Immature natural killer cell (primary cell): ENCODE results near the gene ISG15. TPM values are rescaled to one million over a fixed set of nuclear protein-coding genes. Genes with fewer than 3 reads are reported as not detected.
"Not testable (repeated sequence)": the region's sequence is repeated elsewhere in the genome, so short reads cannot be mapped to it uniquely, and the experiment has no call there.

Experiments used
- DNase-seq, 3 donors: peaks; one replicate each; pipeline ENCODE4 v3.0.0; 2022; ENCODE audit warnings: mixed read lengths in 1 of 3
- H3K27ac Mint-ChIP-seq, 6 donors: one replicate each; pipeline ENCODE4 v1.8.0; 2020; ENCODE audit warnings: mixed read lengths in 6 of 6, mild to moderate bottlenecking in 5 of 6, inconsistent platforms in 4 of 6, moderate library complexity in 3 of 6
- H3K27me3 Mint-ChIP-seq, 3 donors: one replicate each; pipeline ENCODE4 v1.8.0; 2020 to 2021; ENCODE audit warnings: low read depth in 3 of 3, mild to moderate bottlenecking in 3 of 3, mixed read lengths in 3 of 3, moderate library complexity in 3 of 3, inconsistent platforms in 1 of 3
- H3K36me3 Mint-ChIP-seq, 3 donors: one replicate each; pipeline ENCODE4 v1.8.0; 2020; ENCODE audit warnings: mixed read lengths in 3 of 3, inconsistent platforms in 2 of 3, mild to moderate bottlenecking in 2 of 3
- H3K4me1 Mint-ChIP-seq, 2 donors: one replicate each; pipeline ENCODE4 v1.8.0; 2020; ENCODE audit warnings: inconsistent platforms in 2 of 2, mild to moderate bottlenecking in 2 of 2, mixed read lengths in 2 of 2, moderate library complexity in 1 of 2
- H3K4me3 Mint-ChIP-seq, 5 donors: one replicate each; pipeline ENCODE4 v1.8.0; 2020; ENCODE audit warnings: mild to moderate bottlenecking in 5 of 5, mixed read lengths in 5 of 5, inconsistent platforms in 3 of 5, moderate library complexity in 3 of 5
- H3K9me3 Mint-ChIP-seq, 6 donors: one replicate each; pipeline ENCODE4 v1.8.0; 2020; ENCODE audit warnings: mild to moderate bottlenecking in 6 of 6, mixed read lengths in 6 of 6, inconsistent platforms in 4 of 6, moderate library complexity in 3 of 6
- polyA plus RNA-seq, 3 donors: library from polyadenylated mRNA; unstranded; fragments of 300-500 nt; fragmentation: Illumina TruSeq; gene quantifications; one replicate each; pipeline ENCODE4 v1.2.3, GENCODE V29; 2021

Gene ISG15
- polyA plus RNA-seq, 3 donors from 2014 or later: 304 to 360 (median 354) TPM

- not testable (repeated sequence) for H3K9me3 Mint-ChIP-seq, H3K4me1 Mint-ChIP-seq, H3K27ac Mint-ChIP-seq, DNase-seq, H3K4me3 Mint-ChIP-seq, H3K36me3 Mint-ChIP-seq
- H3K27me3 Mint-ChIP-seq: peaks cover 13 to 19% (median 16%) of the 10 kb centered on the region in 3 donors
These were observed 18.8 kb upstream of the ISG15 start for GRCh38 chr1:994546-994945.

- H3K27ac Mint-ChIP-seq: peak overlapping the region in 1 of 6 donors; percentile 43
- H3K9me3 Mint-ChIP-seq: peaks cover 0 to 8% (median 1%) of the 10 kb centered on the region in 6 donors
- peaks cover 20% of the 10 kb centered on the region in 3 donors for H3K27me3 Mint-ChIP-seq
- H3K36me3 Mint-ChIP-seq: no peaks in the 10 kb centered on the region
- DNase-seq: no peak
- peaks cover 5 to 7% of the 10 kb centered on the region in 2 donors for H3K4me1 Mint-ChIP-seq
- peak overlapping the region in 3 of 5 donors; percentile 7 to 17 (median 10) for H3K4me3 Mint-ChIP-seq
These were observed 17.3 kb upstream of the ISG15 start for GRCh38 chr1:995665-996633.

DNA sequence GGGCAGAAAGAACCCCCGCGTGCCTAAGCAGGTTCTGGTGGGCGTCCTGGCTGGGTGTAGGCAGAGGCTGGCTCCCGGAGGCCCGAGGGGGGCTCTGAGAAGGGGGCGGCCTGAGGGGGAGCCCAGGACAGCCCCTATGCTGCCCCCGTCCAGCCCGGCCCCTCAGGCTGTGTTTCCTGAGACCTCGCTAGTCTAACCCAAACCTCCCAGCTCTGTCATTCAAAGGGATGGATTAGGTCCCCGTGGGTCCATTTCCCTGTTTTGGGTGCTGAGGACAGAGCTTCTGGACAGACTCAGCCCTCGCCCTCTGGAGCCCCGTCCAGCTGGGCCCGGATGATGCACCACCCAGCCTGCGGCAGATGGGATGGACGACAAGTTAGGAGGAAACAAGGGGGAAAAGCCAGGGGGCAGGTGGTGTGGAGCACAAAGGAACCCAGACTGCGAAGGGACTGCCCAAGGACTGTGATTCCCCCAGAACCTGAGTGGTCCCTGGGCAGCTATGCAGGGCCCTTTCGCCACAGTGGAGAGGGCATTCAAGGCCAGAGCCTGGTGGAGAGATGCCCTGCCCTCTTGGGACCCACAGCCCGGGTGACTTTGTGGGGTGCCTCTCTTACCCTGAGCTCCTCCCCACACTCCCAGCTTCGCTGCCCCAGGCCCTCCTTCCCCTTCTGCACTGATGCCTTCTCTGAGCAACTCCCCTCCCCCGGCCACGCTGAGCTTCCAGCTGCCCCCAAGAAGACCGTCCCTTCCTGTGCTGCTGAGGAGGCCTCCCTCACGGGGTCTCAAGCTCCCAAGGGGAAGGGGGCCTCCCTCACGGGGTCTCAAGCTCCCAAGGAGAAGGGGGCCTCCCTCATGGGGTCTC, 16.2 kb upstream of the ISG15 start:
- H3K27ac Mint-ChIP-seq: peak overlapping the region in 2 of 6 donors; percentile 46 to 71
- H3K4me3 Mint-ChIP-seq: peak overlapping the region in 2 of 5 donors; percentile 40 to 44
- no peak for DNase-seq
- no peaks in the 10 kb centered on the region for H3K36me3 Mint-ChIP-seq
- H3K4me1 Mint-ChIP-seq: peaks cover 6 to 7% of the 10 kb centered on the region in 2 donors
- H3K9me3 Mint-ChIP-seq: peaks cover 0 to 5% (median 1%) of the 10 kb centered on the region in 6 donors
- peaks cover 14 to 24% (median 19%) of the 10 kb centered on the region in 3 donors for H3K27me3 Mint-ChIP-seq

GRCh38 chr1:997713-997992, 15.6 kb upstream of the ISG15 start:
- no peak for DNase-seq
- Mint-ChIP-seq H3K27ac (no peak overlapping the region), H3K4me3 (peak overlapping the region in 1 of 5 donors; percentile 13)

DNA sequence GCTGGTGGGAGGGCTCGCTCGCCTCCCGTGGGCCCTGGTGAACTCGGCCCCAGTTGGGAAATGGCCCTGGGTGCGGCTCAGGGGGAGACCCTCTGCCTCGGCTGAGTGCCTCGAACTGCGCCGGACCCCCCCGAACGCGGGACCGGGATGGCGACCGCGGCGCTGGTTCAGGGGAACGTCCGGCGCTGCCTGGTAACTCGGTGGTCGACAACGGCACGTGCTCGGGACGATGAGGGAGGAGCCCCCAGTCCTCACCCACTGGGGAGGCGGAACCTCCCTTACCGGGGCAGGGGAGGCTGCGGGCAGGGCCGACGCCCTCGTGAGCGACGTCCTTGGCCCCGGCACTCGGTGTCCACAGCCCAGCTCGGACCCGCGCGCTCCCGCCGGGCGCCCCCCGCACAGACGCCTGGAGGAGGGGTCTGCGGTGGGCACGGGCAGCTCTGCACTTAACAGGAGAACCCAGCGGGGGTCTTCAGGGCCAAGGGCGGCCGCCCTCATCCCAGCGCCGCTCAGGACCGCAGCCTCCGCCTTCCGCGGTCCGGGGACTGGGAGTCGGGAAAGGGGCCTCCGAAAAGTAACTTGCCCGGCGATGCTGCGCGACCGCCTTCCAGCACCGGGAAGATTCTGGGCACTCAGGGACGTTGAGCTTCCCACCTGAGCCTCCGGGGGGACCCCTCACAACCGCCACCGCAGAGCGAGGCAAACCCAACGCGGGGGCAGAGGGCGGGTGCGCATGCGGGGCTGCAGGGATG, 15.1 kb upstream of the ISG15 start:
- Mint-ChIP-seq H3K9me3 (peaks cover 0 to 2% (median 0%) of the 10 kb centered on the region in 6 donors), H3K27ac (no peak overlapping the region), H3K36me3 (no peaks in the 10 kb centered on the region), H3K27me3 (peaks cover 14 to 27% (median 19%) of the 10 kb centered on the region in 3 donors), H3K4me3 (peak overlapping the region in 1 of 5 donors; percentile 17), H3K4me1 (peaks cover 6 to 8% of the 10 kb centered on the region in 2 donors)
- no peak for DNase-seq

More at GRCh38 chr1:997713-997992, 15.6 kb upstream of the ISG15 start:
- Mint-ChIP-seq H3K36me3 (no peaks in the 10 kb centered on the region), H3K9me3 (peaks cover 0 to 3% (median 0%) of the 10 kb centered on the region in 6 donors), H3K27me3 (peaks cover 15 to 26% (median 19%) of the 10 kb centered on the region in 3 donors), H3K4me1 (peaks cover 6 to 7% of the 10 kb centered on the region in 2 donors)

DNA sequence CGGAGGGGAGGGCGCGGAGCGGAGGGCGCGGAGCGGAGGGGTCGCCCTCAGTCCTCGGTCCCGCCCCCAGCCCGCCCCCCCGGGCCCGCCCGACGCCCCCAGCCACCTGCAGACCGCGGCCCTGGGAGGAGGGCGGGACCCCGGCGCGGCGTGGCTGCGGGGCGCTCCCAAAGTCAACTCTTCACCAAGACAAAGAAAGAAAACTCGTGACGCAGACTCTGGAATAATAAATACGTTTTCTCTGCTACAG, 14.6 kb upstream of the ISG15 start:
- no peaks in the 10 kb centered on the region for H3K36me3 Mint-ChIP-seq
- no peak for DNase-seq
- peaks cover 6 to 8% of the 10 kb centered on the region in 2 donors for H3K4me1 Mint-ChIP-seq
- H3K27ac Mint-ChIP-seq: no peak overlapping the region
- peaks cover 0 to 2% (median 0%) of the 10 kb centered on the region in 6 donors for H3K9me3 Mint-ChIP-seq
- peaks cover 14 to 30% (median 18%) of the 10 kb centered on the region in 3 donors for H3K27me3 Mint-ChIP-seq
- H3K4me3 Mint-ChIP-seq: peak overlapping the region in 2 of 5 donors; percentile 17 to 25

- Mint-ChIP-seq H3K27ac (peak overlapping the region in 2 of 6 donors; percentile 32 to 36), H3K9me3 (peaks cover 0 to 2% (median 0%) of the 10 kb centered on the region in 6 donors), H3K36me3 (no peaks in the 10 kb centered on the region), H3K27me3 (peaks cover 14 to 30% (median 18%) of the 10 kb centered on the region in 3 donors), H3K4me3 (peak overlapping the region in 4 of 5 donors; percentile 42 to 61 (median 45)), H3K4me1 (peaks cover 6 to 8% of the 10 kb centered on the region in 2 donors)
- DNase-seq: peak; percentile 37 to 54 (median 52)
These were observed 14.1 kb upstream of the ISG15 start for GRCh38 chr1:998995-999724.

DNA sequence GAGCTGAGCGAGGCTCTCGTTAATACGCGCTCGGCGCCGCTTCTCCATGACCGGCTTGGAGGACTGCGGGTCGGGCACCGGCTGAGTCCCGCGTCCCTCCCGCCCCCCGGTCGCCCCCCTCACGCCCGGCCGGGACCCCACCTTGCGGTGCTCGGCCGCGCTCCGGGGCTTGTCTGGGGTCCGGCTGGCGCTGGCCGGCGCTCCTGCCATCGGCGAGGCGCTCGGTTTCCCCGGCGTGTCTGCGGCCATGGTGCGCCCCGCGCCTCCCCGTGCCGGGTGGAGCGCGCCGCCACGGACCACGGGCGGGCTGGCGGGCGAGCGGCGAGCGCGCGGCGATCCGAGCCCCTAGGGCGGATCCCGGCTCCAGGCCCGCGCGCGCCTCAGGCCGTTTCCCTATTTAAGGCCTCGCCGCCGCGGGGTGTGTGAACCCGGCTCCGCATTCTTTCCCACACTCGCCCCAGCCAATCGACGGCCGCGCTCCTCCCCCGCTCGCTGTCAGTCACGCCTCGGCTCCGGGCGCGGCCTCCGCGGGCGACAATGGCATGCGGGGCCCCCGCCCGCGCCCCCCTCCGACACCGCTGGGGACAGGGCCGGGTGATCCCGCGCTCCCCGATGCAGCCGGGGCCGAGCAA, 13.5 kb upstream of the ISG15 start, which contains the start of gene HES4:
Gene HES4, minus strand, starts transcription at position 373 of the 632 bp plus-strand sequence. Its CDS starts 124 bp downstream, at position 249.
- Mint-ChIP-seq H3K27me3 (peaks cover 15 to 28% (median 20%) of the 10 kb centered on the region in 3 donors), H3K36me3 (peaks cover 0 to 4% (median 0%) of the 10 kb centered on the region in 3 donors), H3K4me3 (peak within 1 kb of the TSS; percentile 66 to 85 (median 77))

DNA sequence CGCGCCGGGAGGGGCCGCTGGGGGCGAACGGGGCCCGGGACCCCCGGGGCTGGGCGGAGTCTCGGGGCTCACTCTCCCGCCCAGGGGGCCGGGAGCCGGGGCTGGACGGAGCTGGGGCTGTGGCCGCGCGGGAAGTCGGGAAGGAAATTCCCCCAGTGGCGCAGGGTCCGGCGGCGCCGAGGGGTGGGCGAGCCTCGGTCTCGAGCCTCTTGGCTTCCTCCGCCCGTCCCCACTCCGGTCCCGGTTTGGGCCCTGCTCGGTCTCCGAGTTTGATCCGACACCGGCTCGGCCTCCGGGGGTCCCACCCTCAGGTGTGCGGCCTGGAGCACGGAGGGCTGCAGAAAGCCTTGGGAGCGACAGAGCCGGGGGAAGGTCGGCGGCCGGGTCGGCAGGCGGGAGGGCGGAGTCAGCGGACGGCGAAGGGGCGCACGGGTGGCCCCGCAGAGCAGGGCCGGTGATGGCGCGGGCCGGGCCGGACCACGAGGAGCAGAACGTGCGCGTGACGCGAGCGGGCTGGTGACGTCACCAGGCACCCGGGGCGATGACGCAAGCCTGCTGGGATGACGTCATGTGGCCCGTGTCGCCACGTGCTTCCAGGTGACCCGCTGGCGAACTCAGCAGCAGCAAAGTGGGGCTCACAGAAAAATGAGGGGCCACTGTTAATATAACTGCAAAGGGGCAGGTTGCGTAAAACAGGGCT, 12.8 kb upstream of the ISG15 start:
- Mint-ChIP-seq H3K27me3 (peaks cover 13 to 26% (median 20%) of the 10 kb centered on the region in 3 donors), H3K4me1 (peaks cover 17 to 18% of the 10 kb centered on the region in 2 donors), H3K27ac (peak overlapping the region in 5 of 6 donors; percentile 89 to 94 (median 92)), H3K9me3 (peaks cover 0 to 2% (median 0%) of the 10 kb centered on the region in 6 donors), H3K36me3 (peaks cover 0 to 4% (median 0%) of the 10 kb centered on the region in 3 donors), H3K4me3 (peak overlapping the region; percentile 66 to 85 (median 77))
- DNase-seq: peak; percentile 75 to 77 (median 76)

More for the DNA sequence above, 13.5 kb upstream of the ISG15 start, which contains the start of gene HES4:
- peaks cover 11 to 13% of the 10 kb centered on the region in 2 donors for H3K4me1 Mint-ChIP-seq
- DNase-seq: peak; percentile 52 to 71 (median 57)
- peaks cover 0 to 2% (median 0%) of the 10 kb centered on the region in 6 donors for H3K9me3 Mint-ChIP-seq
- H3K27ac Mint-ChIP-seq: peak within 1 kb of the TSS in 5 of 6 donors; percentile 89 to 94 (median 92)

- peaks cover 9 to 24% (median 20%) of the 10 kb centered on the region in 3 donors for H3K27me3 Mint-ChIP-seq
- H3K36me3 Mint-ChIP-seq: peaks cover 0 to 4% (median 0%) of the 10 kb centered on the region in 3 donors
- peaks cover 0 to 2% (median 0%) of the 10 kb centered on the region in 6 donors for H3K9me3 Mint-ChIP-seq
- H3K4me3 Mint-ChIP-seq: peak overlapping the region; percentile 66 to 85 (median 77)
- no peak for DNase-seq
- H3K4me1 Mint-ChIP-seq: peaks cover 16 to 17% of the 10 kb centered on the region in 2 donors
- H3K27ac Mint-ChIP-seq: peak overlapping the region in 5 of 6 donors; percentile 89 to 94 (median 92)
These were observed 12.1 kb upstream of the ISG15 start for GRCh38 chr1:1001057-1001783.
